ENCODE data around the gene TMEM250. TPM values are rescaled to one million over a fixed set of nuclear protein-coding genes. Genes with fewer than 3 reads are reported as not detected.

The TMEM250 gene
- total RNA-seq, 1 donor from 2014 or later: 64.8 TPM

GRCh38 chr9:136145580-136145979 is 26.9 kb upstream of the TMEM250 start:
- Histone ChIP-seq H3K4me3 (ENCODE audit: low read depth, low read length) (no peak overlapping the region), H3K27me3 (ENCODE audit: control insufficient read depth, insufficient read depth, low read length) (peaks cover 64% of the 10 kb centered on the region)

DNA sequence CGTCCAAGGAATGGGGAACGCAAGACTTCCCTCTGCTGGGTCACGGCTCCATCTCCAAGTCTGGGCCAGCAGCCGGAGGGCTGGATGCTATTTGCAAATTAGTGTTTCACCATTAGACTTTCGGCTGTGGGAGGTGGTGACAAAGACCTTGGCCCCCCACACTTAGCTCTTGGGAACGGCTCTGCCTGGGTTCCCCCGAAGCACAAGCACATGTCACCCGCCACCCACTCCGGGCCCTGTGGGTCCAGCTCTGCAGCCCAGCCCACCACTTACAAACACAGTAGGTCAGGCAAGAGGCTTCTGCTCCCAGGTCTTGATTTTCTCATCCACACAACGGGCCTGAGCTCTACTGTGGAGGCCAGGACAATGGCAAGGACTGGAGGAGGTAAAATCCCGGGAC is 25.8 kb upstream of the TMEM250 start:
- TF ChIP-seq, protein P1, sequence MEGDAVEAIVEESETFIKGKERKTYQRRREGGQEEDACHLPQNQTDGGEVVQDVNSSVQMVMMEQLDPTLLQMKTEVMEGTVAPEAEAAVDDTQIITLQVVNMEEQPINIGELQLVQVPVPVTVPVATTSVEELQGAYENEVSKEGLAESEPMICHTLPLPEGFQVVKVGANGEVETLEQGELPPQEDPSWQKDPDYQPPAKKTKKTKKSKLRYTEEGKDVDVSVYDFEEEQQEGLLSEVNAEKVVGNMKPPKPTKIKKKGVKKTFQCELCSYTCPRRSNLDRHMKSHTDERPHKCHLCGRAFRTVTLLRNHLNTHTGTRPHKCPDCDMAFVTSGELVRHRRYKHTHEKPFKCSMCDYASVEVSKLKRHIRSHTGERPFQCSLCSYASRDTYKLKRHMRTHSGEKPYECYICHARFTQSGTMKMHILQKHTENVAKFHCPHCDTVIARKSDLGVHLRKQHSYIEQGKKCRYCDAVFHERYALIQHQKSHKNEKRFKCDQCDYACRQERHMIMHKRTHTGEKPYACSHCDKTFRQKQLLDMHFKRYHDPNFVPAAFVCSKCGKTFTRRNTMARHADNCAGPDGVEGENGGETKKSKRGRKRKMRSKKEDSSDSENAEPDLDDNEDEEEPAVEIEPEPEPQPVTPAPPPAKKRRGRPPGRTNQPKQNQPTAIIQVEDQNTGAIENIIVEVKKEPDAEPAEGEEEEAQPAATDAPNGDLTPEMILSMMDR (IDR thresholded peaks at IDR 0.05; ENCODE audit: insufficient read depth, low read length, poor library complexity, severe bottlenecking): no peak
- Histone ChIP-seq H3K27me3 (ENCODE audit: control insufficient read depth, insufficient read depth, low read length) (peaks cover 60% of the 10 kb centered on the region), H3K36me3 (ENCODE audit: control insufficient read depth, insufficient read depth, low read length) (no peaks in the 10 kb centered on the region), H3K4me3 (ENCODE audit: low read depth, low read length) (no peak overlapping the region)
- DNase-seq (ENCODE audit: low read depth): no peak

More at GRCh38 chr9:136145580-136145979, 26.9 kb upstream of the TMEM250 start:
- no peaks in the 10 kb centered on the region for H3K36me3 ChIP-seq (ENCODE audit: control insufficient read depth, insufficient read depth, low read length)
- no peak for DNase-seq (ENCODE audit: low read depth)
- TF ChIP-seq, protein P1 (IDR thresholded peaks at IDR 0.05; ENCODE audit: insufficient read depth, low read length, poor library complexity, severe bottlenecking): no peak

- no peak for DNase-seq (ENCODE audit: low read depth)
- TF ChIP-seq, protein P1 (IDR thresholded peaks at IDR 0.05; ENCODE audit: insufficient read depth, low read length, poor library complexity, severe bottlenecking): peak; percentile 49
- no peak overlapping the region for H3K4me3 ChIP-seq (ENCODE audit: low read depth, low read length)
- H3K36me3 ChIP-seq (ENCODE audit: control insufficient read depth, insufficient read depth, low read length): no peaks in the 10 kb centered on the region
- peaks cover 53% of the 10 kb centered on the region for H3K27me3 ChIP-seq (ENCODE audit: control insufficient read depth, insufficient read depth, low read length)
Measured at GRCh38 chr9:136143215-136144001, 24.7 kb upstream of the TMEM250 start.

- no peak overlapping the region for H3K4me3 ChIP-seq (ENCODE audit: low read depth, low read length)
- no peak for DNase-seq (ENCODE audit: low read depth)
- peaks cover 48% of the 10 kb centered on the region for H3K27me3 ChIP-seq (ENCODE audit: control insufficient read depth, insufficient read depth, low read length)
- H3K36me3 ChIP-seq (ENCODE audit: control insufficient read depth, insufficient read depth, low read length): no peaks in the 10 kb centered on the region
- TF ChIP-seq, protein P1 (IDR thresholded peaks at IDR 0.05; ENCODE audit: insufficient read depth, low read length, poor library complexity, severe bottlenecking): no peak
Measured at GRCh38 chr9:136142859-136143214, 24.2 kb upstream of the TMEM250 start.

DNA sequence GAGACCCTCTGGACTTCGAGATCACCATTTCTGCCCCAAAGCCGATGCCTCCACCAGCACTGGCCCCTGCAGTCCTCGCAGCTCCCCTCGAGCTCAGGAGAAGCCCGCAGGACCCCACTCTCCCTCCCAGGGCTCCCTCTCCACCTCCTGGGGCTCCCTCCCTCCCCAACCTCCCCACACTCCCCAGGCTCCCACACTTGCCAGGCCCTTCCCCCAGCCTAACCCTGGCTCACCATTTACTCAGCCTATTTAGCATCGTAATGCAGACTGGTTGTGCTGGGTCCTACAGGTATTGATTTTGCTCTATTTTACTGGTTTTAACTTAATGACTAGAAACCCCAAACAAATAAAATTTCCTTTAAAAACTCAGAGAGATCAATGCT is 23.7 kb upstream of the TMEM250 start:
- Histone ChIP-seq H3K27me3 (ENCODE audit: control insufficient read depth, insufficient read depth, low read length) (peaks cover 48% of the 10 kb centered on the region), H3K4me3 (ENCODE audit: low read depth, low read length) (no peak overlapping the region), H3K36me3 (ENCODE audit: control insufficient read depth, insufficient read depth, low read length) (no peaks in the 10 kb centered on the region)
- TF ChIP-seq, protein P1 (IDR thresholded peaks at IDR 0.05; ENCODE audit: insufficient read depth, low read length, poor library complexity, severe bottlenecking): no peak
- no peak for DNase-seq (ENCODE audit: low read depth)

All from kidney epithelial cell (primary cell).